HEK293 (cell line): Measurements from ENCODE around the gene PTPRN2.

Experiments used
- CTCF ChIA-PET: fragments of 350-600 bp; formaldehyde crosslinking; extraction: SDS; loops from one replicate; lab custom pipeline; 2021; ENCODE audit warnings: antibody characterized with exemption; lab: Yijun Ruan, JAX
- POLR2A ChIA-PET: fragments of 300-600 bp; formaldehyde crosslinking; extraction: SDS; loops from one replicate; lab custom pipeline; 2020; ENCODE audit warnings: antibody characterized with exemption, inconsistent platforms; lab: Yijun Ruan, JAX
- H3K27ac ChIP-seq: fragments of 200-500 bp; sonication (Bioruptor generic); 2 replicates; pipeline ENCODE4 v1.5.1; 2014; ENCODE audit warnings: low read depth, low read length, control low read depth, inconsistent platforms; ENCODE audit errors: extremely low read depth
- H3K36me3 ChIP-seq, 2 experiments: fragments of 200-500 bp in 1 of 2; sonication (Bioruptor generic) in 1 of 2; 1 replicate in 1 of 2; 2 replicates in 1 of 2; pipeline ENCODE4 v1.5.1; 2014 to 2017; ENCODE audit warnings: inconsistent platforms in 2 of 2, low read length in 2 of 2; ENCODE audit not compliant: control insufficient read depth in 2 of 2, insufficient read depth in 1 of 2
- H3K4me1 ChIP-seq: fragments of 200-500 bp; sonication (Bioruptor generic); 2 replicates; pipeline ENCODE4 v1.5.1; 2014; ENCODE audit warnings: mild to moderate bottlenecking, low read length, inconsistent platforms; ENCODE audit not compliant: control insufficient read depth, insufficient read depth
- H3K4me3 ChIP-seq: 2 replicates; pipeline ENCODE4 v1.5.1; 2011; ENCODE audit warnings: low read depth, mild to moderate bottlenecking, control low read depth, low read length, moderate library complexity
- H3K9me3 ChIP-seq: fragments of 200-500 bp; sonication (Bioruptor generic); 2 replicates; pipeline ENCODE4 v1.5.1; 2014; ENCODE audit warnings: low read depth, low read length, inconsistent platforms; ENCODE audit not compliant: control insufficient read depth, insufficient read depth
- GLIS1 ChIP-seq: fragments of 450-650 bp; formaldehyde crosslinking; IDR thresholded peaks from 2 replicates; pipeline ENCODE4 v1.5.1; 2016; ENCODE audit warnings: missing biosample characterization, missing genetic modification characterization
- HOXC10 ChIP-seq: sonication (generic); formaldehyde crosslinking; IDR thresholded peaks from 2 replicates; pipeline ENCODE4 v1.8.1; 2023; ENCODE audit warnings: mild to moderate bottlenecking, missing genetic modification reagents
- KLF7 ChIP-seq: fragments of 450-650 bp; formaldehyde crosslinking; IDR thresholded peaks from 2 replicates; pipeline ENCODE4 v1.5.1; 2016; ENCODE audit warnings: missing biosample characterization, missing genetic modification characterization, borderline replicate concordance
- SP2 ChIP-seq: fragments of 450-650 bp; formaldehyde crosslinking; IDR thresholded peaks from 2 replicates; pipeline ENCODE4 v1.5.1; 2016; ENCODE audit warnings: missing biosample characterization, missing genetic modification characterization
- YY2 ChIP-seq: fragments of 450-650 bp; formaldehyde crosslinking; IDR thresholded peaks from 2 replicates; pipeline ENCODE4 v1.5.1; 2016; ENCODE audit warnings: missing biosample characterization, missing genetic modification characterization
- ZEB2 ChIP-seq: fragments of 450-650 bp; formaldehyde crosslinking; IDR thresholded peaks from 2 replicates; pipeline ENCODE4 v1.5.1; 2016; ENCODE audit warnings: missing biosample characterization, missing genetic modification characterization
- ZNF10 ChIP-seq: fragments of 450-650 bp; formaldehyde crosslinking; IDR thresholded peaks from 2 replicates; pipeline ENCODE4 v1.5.1; 2017; ENCODE audit warnings: missing biosample characterization, missing genetic modification characterization
- ZNF16 ChIP-seq: fragments of 450-650 bp; formaldehyde crosslinking; IDR thresholded peaks from 2 replicates; pipeline ENCODE4 v1.5.1; 2016; ENCODE audit warnings: low read depth, missing biosample characterization, missing genetic modification characterization
- ZNF2 ChIP-seq: fragments of 450-650 bp; formaldehyde crosslinking; IDR thresholded peaks from 2 replicates; pipeline ENCODE4 v1.5.1; 2016; ENCODE audit warnings: missing biosample characterization, missing genetic modification characterization
- ZNF214 ChIP-seq: fragments of 450-650 bp; formaldehyde crosslinking; IDR thresholded peaks from 2 replicates; pipeline ENCODE4 v1.5.1; 2017; ENCODE audit warnings: missing biosample characterization, mild to moderate bottlenecking, missing genetic modification characterization, borderline replicate concordance
- ZNF292 ChIP-seq: fragments of 450-650 bp; formaldehyde crosslinking; IDR thresholded peaks from 2 replicates; pipeline ENCODE4 v1.5.1; 2016; ENCODE audit warnings: low read depth, missing biosample characterization, missing genetic modification characterization, borderline replicate concordance
- ZNF311 ChIP-seq: fragments of 450-650 bp; formaldehyde crosslinking; IDR thresholded peaks from 2 replicates; pipeline ENCODE4 v1.5.1; 2017; ENCODE audit warnings: missing biosample characterization, missing genetic modification characterization, borderline replicate concordance
- ZNF341 ChIP-seq: fragments of 450-650 bp; formaldehyde crosslinking; IDR thresholded peaks from 2 replicates; pipeline ENCODE4; 2016; ENCODE audit warnings: low read depth, missing biosample characterization, missing genetic modification characterization
- ZNF473 ChIP-seq: fragments of 450-650 bp; formaldehyde crosslinking; IDR thresholded peaks from 2 replicates; pipeline ENCODE4 v1.5.1; 2017; ENCODE audit warnings: missing biosample characterization, missing genetic modification characterization
- ZNF510 ChIP-seq: fragments of 450-650 bp; formaldehyde crosslinking; IDR thresholded peaks from 2 replicates; pipeline ENCODE4 v1.5.1; 2018; ENCODE audit warnings: mild to moderate bottlenecking, missing genetic modification characterization, missing biosample characterization; ENCODE audit not compliant: insufficient replicate concordance
- ZNF555 ChIP-seq: fragments of 450-650 bp; formaldehyde crosslinking; conservative IDR thresholded peaks from 2 replicates; pipeline ENCODE4 v1.5.1; 2017; ENCODE audit warnings: missing biosample characterization, mild to moderate bottlenecking, missing genetic modification characterization, inconsistent platforms
- ZNF629 ChIP-seq: fragments of 450-650 bp; formaldehyde crosslinking; IDR thresholded peaks from 2 replicates; pipeline ENCODE4 v1.5.1; 2017; ENCODE audit warnings: missing biosample characterization, missing genetic modification characterization
- ZNF664 ChIP-seq: fragments of 450-650 bp; formaldehyde crosslinking; IDR thresholded peaks from 2 replicates; pipeline ENCODE4 v1.5.1; 2016; ENCODE audit warnings: missing biosample characterization, missing genetic modification characterization
- TF ChIP-seq, protein P1 (sequence below): fragments of 450-650 bp; formaldehyde crosslinking; IDR thresholded peaks from 2 replicates; pipeline ENCODE4 v1.5.1; 2016; ENCODE audit warnings: missing biosample characterization, missing genetic modification characterization
- TF ChIP-seq, protein P2 (sequence below): fragments of 450-650 bp; formaldehyde crosslinking; IDR thresholded peaks from 2 replicates; pipeline ENCODE4 v1.5.1; 2017; ENCODE audit warnings: missing biosample characterization, missing genetic modification characterization

The PTPRN2 gene

GRCh38 chr7:157519246-157519645 is 1068.4 kb downstream of the PTPRN2 start:
- Histone ChIP-seq H3K9me3 (no peaks in the 10 kb centered on the region), H3K4me1 (no peaks in the 10 kb centered on the region), H3K4me3 (no peak overlapping the region), H3K36me3 (no peaks in the 10 kb centered on the region), H3K27ac (no peak overlapping the region)
- CTCF ChIA-PET, result interaction anchor here (0.6 kb wide), 1 partner anchor 948 kb away, joined by 3 read pairs; no protein-coding TSS in a partner anchor
- POLR2A ChIA-PET, result interaction anchor here (0.6 kb wide), 1 partner anchor 409 kb away, joined by 4 read pairs; no protein-coding TSS in a partner anchor
- no peak for TF ChIP-seq ZNF2 (tag by site-specific recombination)
- TF ChIP-seq ZNF292 (tag by site-specific recombination), result no peak
- TF ChIP-seq ZNF341, result no peak
- TF ChIP-seq, protein P1, sequence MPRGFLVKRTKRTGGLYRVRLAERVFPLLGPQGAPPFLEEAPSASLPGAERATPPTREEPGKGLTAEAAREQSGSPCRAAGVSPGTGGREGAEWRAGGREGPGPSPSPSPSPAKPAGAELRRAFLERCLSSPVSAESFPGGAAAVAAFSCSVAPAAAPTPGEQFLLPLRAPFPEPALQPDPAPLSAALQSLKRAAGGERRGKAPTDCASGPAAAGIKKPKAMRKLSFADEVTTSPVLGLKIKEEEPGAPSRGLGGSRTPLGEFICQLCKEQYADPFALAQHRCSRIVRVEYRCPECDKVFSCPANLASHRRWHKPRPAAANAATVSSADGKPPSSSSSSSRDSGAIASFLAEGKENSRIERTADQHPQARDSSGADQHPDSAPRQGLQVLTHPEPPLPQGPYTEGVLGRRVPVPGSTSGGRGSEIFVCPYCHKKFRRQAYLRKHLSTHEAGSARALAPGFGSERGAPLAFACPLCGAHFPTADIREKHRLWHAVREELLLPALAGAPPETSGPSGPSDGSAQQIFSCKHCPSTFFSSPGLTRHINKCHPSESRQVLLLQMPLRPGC (tag by site-specific recombination), result no peak
- no peak for TF ChIP-seq ZNF214
- no peak for TF ChIP-seq ZNF555
- TF ChIP-seq SP2 (tag by site-specific recombination), result no peak
- TF ChIP-seq ZNF629 (tag by site-specific recombination), result no peak
- TF ChIP-seq YY2 (tag by site-specific recombination), result no peak
- no peak for TF ChIP-seq GLIS1 (tag by site-specific recombination)
- TF ChIP-seq ZNF10 (tag by site-specific recombination), result no peak
- no peak for TF ChIP-seq ZNF16 (tag by site-specific recombination)
- no peak for TF ChIP-seq KLF7 (tag by site-specific recombination)
- TF ChIP-seq ZNF311, result no peak
- TF ChIP-seq, all 188 proteins: peak for 0

DNA sequence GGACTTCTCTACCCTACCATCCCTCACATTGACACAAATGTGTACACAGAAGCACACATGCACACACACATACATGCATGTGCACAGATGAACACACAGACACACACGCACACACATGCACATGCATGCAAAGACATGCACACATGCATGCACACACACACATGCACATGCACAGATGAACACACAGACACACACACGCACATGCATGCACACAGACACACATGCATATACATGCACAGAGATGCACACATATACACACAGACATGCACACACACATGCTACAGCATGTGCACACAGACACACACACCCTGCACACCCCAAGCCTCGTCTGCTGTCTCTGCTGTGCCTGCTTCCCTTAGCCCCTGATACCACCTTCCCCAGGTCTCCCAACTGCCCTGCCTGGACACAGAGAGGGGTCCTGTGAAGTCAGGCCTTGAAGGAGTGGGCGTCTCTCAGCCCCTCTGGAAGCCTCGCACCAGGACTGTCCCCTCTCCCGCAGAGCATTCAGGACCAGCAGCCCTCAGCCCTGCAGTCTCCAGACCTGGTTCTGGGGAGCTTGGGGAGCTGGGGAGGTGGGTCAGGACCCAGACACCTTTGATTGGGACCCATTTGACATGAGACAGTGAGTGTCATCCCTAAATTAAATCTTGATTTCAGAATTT is 1069.0 kb downstream of the PTPRN2 start:
- TF ChIP-seq, protein P2, sequence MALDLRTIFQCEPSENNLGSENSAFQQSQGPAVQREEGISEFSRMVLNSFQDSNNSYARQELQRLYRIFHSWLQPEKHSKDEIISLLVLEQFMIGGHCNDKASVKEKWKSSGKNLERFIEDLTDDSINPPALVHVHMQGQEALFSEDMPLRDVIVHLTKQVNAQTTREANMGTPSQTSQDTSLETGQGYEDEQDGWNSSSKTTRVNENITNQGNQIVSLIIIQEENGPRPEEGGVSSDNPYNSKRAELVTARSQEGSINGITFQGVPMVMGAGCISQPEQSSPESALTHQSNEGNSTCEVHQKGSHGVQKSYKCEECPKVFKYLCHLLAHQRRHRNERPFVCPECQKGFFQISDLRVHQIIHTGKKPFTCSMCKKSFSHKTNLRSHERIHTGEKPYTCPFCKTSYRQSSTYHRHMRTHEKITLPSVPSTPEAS (tag by site-specific recombination), result peak; percentile 62; the same call in 1 of the 2 replicates
- TF ChIP-seq ZNF510 (no peak), ZNF664 (no peak), ZNF473 (tag by site-specific recombination) (no peak), HOXC10 (CRISPR knock-in tag) (no peak), KLF7 (tag by site-specific recombination) (no peak), ZEB2 (tag by site-specific recombination) (no peak)
- no peaks in the 10 kb centered on the region for H3K4me1 ChIP-seq

More for the DNA sequence above, 1069.0 kb downstream of the PTPRN2 start:
- Histone ChIP-seq H3K36me3 (no peaks in the 10 kb centered on the region), H3K4me3 (no peak overlapping the region), H3K27ac (no peak overlapping the region), H3K9me3 (no peaks in the 10 kb centered on the region)
- POLR2A ChIA-PET, result interaction anchor here (0.6 kb wide), 1 partner anchor 408 kb away, joined by 4 read pairs; no protein-coding TSS in a partner anchor
- CTCF ChIA-PET, result interaction anchor here (0.6 kb wide), 1 partner anchor 949 kb away, joined by 3 read pairs; no protein-coding TSS in a partner anchor
